GM19351 (cell line): Measurements from ENCODE around the gene ABHD8.

Experiments used
- ATAC-seq: cut with Tn5 transposase; IDR thresholded peaks from one replicate; pipeline ENCODE4 v1.9.1; 2021; ENCODE audit warnings: mild to moderate bottlenecking, moderate library complexity; ENCODE audit not compliant: unreplicated experiment

Gene ABHD8

GRCh38 chr19:17333611-17334413 is 30.6 kb upstream of the ABHD8 start:
- ATAC-seq, result no peak

- ATAC-seq, result no peak
These were observed 29.7 kb upstream of the ABHD8 start for GRCh38 chr19:17332677-17333581.

- ATAC-seq, result no peak
These were observed 29.1 kb upstream of the ABHD8 start for GRCh38 chr19:17332360-17332676.

- no peak for ATAC-seq
These were observed 27.9 kb upstream of the ABHD8 start for GRCh38 chr19:17331045-17331558.

GRCh38 chr19:17330262-17331044 is 27.2 kb upstream of the ABHD8 start:
- no peak for ATAC-seq

GRCh38 chr19:17329366-17330261 is 26.4 kb upstream of the ABHD8 start:
- no peak for ATAC-seq

- ATAC-seq, result no peak
These were observed 25.5 kb upstream of the ABHD8 start for GRCh38 chr19:17328517-17329365.

GRCh38 chr19:17327654-17328516 is 24.7 kb upstream of the ABHD8 start:
- ATAC-seq, result no peak

- no peak for ATAC-seq
These were observed 23.9 kb upstream of the ABHD8 start for GRCh38 chr19:17327068-17327653.

GRCh38 chr19:17326595-17326966 is 23.4 kb upstream of the ABHD8 start:
- ATAC-seq, result no peak

GRCh38 chr19:17325881-17326594 is 22.8 kb upstream of the ABHD8 start:
- no peak for ATAC-seq

GRCh38 chr19:17325133-17325532 is 21.9 kb upstream of the ABHD8 start:
- no peak for ATAC-seq

GRCh38 chr19:17324357-17325114 is 21.3 kb upstream of the ABHD8 start:
- ATAC-seq, result no peak

GRCh38 chr19:17323964-17324332 is 20.7 kb upstream of the ABHD8 start:
- no peak for ATAC-seq

- no peak for ATAC-seq
These were observed 20.2 kb upstream of the ABHD8 start for GRCh38 chr19:17323300-17323963.

- ATAC-seq, result no peak
These were observed 19.6 kb upstream of the ABHD8 start for GRCh38 chr19:17322854-17323253.
